Mucosa of descending colon (tissue), 3 donors: ENCODE data around the gene SPOP. TPM values are rescaled to one million over a fixed set of nuclear protein-coding genes. Genes with fewer than 3 reads are reported as not detected.

Experiments used
- ATAC-seq: fragments of 200-7000 bp; cut with Tn5 transposase; one replicate; pipeline ENCODE4 v1.9.1; 2020; ENCODE audit warnings: mild to moderate bottlenecking, moderate library complexity
- DNase-seq, 3 donors: peaks; one replicate each; pipeline ENCODE4 v3.0.0-alpha.2; 2020
- H3K36me3 ChIP-seq: fragments of 200-600 bp; one replicate; pipeline ENCODE4 v1.8.0; 2021; ENCODE audit warnings: low read depth, mild to moderate bottlenecking
- H3K4me1 ChIP-seq: fragments of 200-600 bp; one replicate; pipeline ENCODE4 v1.8.0; 2021; ENCODE audit warnings: low read depth, mild to moderate bottlenecking
- H3K4me3 ChIP-seq: fragments of 200-600 bp; one replicate; pipeline ENCODE4 v1.8.0; 2021; ENCODE audit warnings: mild to moderate bottlenecking
- H3K9me3 ChIP-seq: fragments of 200-600 bp; one replicate; pipeline ENCODE4 v1.8.0; 2021; ENCODE audit warnings: mild to moderate bottlenecking
- CTCF ChIP-seq: fragments of 200-600 bp; IDR thresholded peaks from one replicate; pipeline ENCODE4 v1.8.0; 2022; ENCODE audit warnings: antibody characterized with exemption, mild to moderate bottlenecking
- intact Hi-C, 2 donors: fragments of 100-400 bp; cut with DNase I in 1 of 2; cut with micrococcal nuclease in 1 of 2; formaldehyde crosslinking; loops; one replicate each; pipeline versions ENCODE4 v1.11.0 to v1.11.1; 2022; cut with DNase I, micrococcal nuclease
- total RNA-seq, 3 donors: library from RNA; stranded (reverse); fragmentation: NEBNext Ultra II Directional in 2 of 3; extraction: Animal tissue kit (Norgen Biotek cat#: 25700) in 2 of 3; gene quantifications; one replicate each; pipeline versions ENCODE4 v1.2.1 to v1.2.4, GENCODE V29; 2021 to 2023
- donor health status: DM: no; HTN: no; CAD: no; lungs with moderate emphysema.
- donor health status: DM: no; HTN: no; CAD: no.
- donor health status: DM: no; HTN: yes; CAD: no.

Gene SPOP
- total RNA-seq, 3 donors from 2014 or later, result 47.6 to 213 (median 56.2) TPM

- ATAC-seq (no peak), DNase-seq (no peak)
- TF ChIP-seq CTCF, result no peak
- Histone ChIP-seq H3K9me3 (no peaks in the 10 kb centered on the region), H3K4me3 (no peak overlapping the region), H3K36me3 (no peaks in the 10 kb centered on the region), H3K4me1 (no peaks in the 10 kb centered on the region)
- intact Hi-C loops, result loop anchor here (10.0 kb wide), 4 partner anchors 55 to 235 kb away; partner anchors contain the start of gene NGFR (in 1 of the 2)
These were observed 127.9 kb downstream of the SPOP start for GRCh38 chr17:49549691-49550678.

GRCh38 chr17:49549311-49549605 is 128.6 kb downstream of the SPOP start:
- ATAC-seq, result no peak
- DNase-seq, result no peak
- H3K4me1 ChIP-seq, result no peaks in the 10 kb centered on the region
- H3K4me3 ChIP-seq, result no peak overlapping the region
- no peaks in the 10 kb centered on the region for H3K9me3 ChIP-seq
- intact Hi-C loops, result no loop called here
- H3K36me3 ChIP-seq, result no peaks in the 10 kb centered on the region
- TF ChIP-seq CTCF, result no peak

Other genes starting within 250 kb of the SPOP start
- gene NGFR, start 182.8 kb downstream of the SPOP start, total RNA-seq, result 10 to 100 TPM in 1 of 3 donors, 1 to 10 TPM in 2; 1.0 to 11.9 (median 2.0) TPM
- 10 to 100 TPM in 1 of 3 donors, 1 to 10 TPM in 1, under 1 TPM in 1; 0.93 to 19.9 (median 2.3) TPM for gene NXPH3, start 102.2 kb downstream of the SPOP start, total RNA-seq
- gene SLC35B1, start 29.9 kb upstream of the SPOP start, total RNA-seq, result 10 to 100 TPM; 31.7 to 60.3 (median 41.5) TPM
- gene FAM117A, start 86.0 kb upstream of the SPOP start, total RNA-seq, result 10 to 100 TPM in 1 of 3 donors, 1 to 10 TPM in 2; 6.5 to 22.0 (median 8.8) TPM
- gene KAT7, start 110.6 kb upstream of the SPOP start, total RNA-seq, result 10 to 100 TPM; 43.7 to 73.4 (median 59.7) TPM
- not detected for gene TAC4, start 170.0 kb upstream of the SPOP start, total RNA-seq